Measurements from ENCODE around the gene ANO8.

DNA sequence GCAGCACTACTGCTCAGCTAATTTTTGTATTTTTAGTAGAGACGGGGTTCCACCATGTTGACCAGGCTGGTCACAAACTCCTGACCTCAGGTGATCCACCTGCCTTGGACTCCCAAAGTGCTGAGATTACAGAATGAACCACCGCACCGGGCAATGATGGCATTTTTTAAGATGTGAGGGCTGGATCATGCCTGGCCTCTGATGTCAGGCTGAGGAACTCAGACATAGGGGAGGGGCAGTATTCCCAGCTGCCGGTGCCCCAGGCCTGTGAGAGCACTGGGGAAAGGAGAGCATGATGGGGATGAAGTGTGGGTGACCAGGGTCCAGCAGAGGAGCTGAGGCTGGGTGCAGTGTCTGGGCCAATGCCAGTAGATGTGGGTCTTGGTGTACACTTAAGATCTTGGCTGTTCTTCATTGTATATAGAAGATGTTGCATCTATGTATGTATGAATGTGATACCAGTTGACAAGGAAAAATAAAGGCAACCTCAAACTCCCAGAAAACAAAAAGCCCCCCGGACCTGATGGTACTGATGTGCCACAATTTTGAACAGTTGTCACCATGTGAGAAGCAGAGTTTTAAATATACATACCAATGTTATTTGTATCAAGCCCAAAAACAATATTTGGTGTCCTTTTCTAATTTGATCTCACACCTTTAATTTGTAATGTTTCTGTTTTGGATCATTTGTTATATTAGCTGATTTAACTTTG lies 45.9 kb upstream of the ANO8 start:
- TF ChIP-seq SP1 (IDR thresholded peaks at IDR 0.05) (no peak), FOXM1 (IDR thresholded peaks at IDR 0.05; ENCODE audit: borderline replicate concordance) (no peak), BHLHE40 (IDR thresholded peaks at IDR 0.05; ENCODE audit: borderline replicate concordance) (no peak), ELF4 (IDR thresholded peaks at IDR 0.05) (no peak), FOXA1 (IDR thresholded peaks at IDR 0.05) (no peak), ARNT (IDR thresholded peaks at IDR 0.05) (no peak), SUZ12 (IDR thresholded peaks at IDR 0.05) (no peak), ZNF384 (IDR thresholded peaks at IDR 0.05) (no peak)
